HG02588 (cell line): ENCODE data around the gene MPP4.

ENCODE experiments used
- ATAC-seq: cut with Tn5 transposase; IDR thresholded peaks from one replicate; pipeline ENCODE4 v1.9.1; 2021; ENCODE audit warnings: mild to moderate bottlenecking, moderate library complexity; ENCODE audit not compliant: unreplicated experiment

Gene MPP4

GRCh38 chr2:201698588-201699226 is at the start of gene MPP4:
MPP4 (minus strand) TSS chr2:201698644; CDS start chr2:201693954, 4,690 bp downstream.
- ATAC-seq = no peak

DNA sequence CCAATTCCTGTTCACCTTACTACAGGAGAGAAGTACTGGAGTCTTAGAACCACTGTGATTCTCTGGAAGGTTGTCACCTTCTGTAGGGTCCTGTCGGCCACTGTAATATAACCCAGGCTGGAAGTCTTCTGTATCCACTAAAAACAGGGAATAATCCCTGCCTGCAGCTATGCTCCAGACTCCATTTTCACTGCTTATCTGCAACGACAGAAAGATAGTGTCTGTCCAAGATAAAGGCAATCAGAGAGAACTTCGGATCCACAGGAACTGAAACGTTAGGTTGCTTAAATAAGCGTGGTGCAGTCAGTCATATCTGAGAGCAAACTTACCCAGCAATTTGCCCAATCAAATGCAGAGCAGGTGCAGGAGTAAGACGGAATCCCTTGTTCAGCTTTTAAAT is 48.1 kb upstream of the MPP4 start:
- ATAC-seq = no peak

- no peak for ATAC-seq
Observed at GRCh38 chr2:201735486-201735885, 37.0 kb upstream of the MPP4 start.

DNA sequence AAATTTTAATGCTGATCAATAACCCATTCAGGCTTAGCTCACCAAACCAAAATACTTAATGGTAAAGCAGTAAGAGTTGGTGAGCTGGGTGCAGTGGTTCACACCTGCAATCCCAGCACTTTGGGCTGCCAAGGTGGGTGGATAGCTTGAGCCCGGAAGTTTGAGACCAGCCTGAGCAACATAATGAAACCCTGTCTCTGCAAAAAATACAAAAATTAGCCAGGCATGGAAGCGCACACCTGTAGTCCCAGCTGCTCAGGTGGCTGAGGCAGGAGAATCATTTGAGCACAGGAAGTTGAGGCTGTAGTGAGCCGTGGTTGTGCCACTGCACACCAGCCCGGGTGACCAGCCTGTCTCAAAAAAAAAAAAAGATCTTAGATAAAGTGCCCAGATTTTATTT is 35.7 kb upstream of the MPP4 start:
- no peak for ATAC-seq

DNA sequence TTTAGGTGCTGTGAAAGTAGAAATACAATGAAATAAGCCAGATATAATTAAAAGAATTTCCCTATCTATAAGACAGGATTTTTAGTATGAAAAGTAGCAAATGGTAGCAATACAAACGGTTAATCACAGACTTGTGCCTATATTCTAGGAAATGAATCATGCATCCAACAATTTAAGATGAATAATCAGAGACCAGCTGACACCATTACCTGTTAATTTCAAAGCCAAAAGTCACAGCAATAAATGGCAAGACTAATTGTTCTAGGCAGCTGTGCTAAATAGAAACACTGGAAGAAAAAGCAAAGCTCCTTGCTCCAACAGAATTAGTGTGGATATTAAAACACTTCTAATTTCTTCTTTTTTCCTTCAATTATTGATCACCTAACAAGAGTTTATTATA is 35.1 kb upstream of the MPP4 start:
- ATAC-seq = no peak

DNA sequence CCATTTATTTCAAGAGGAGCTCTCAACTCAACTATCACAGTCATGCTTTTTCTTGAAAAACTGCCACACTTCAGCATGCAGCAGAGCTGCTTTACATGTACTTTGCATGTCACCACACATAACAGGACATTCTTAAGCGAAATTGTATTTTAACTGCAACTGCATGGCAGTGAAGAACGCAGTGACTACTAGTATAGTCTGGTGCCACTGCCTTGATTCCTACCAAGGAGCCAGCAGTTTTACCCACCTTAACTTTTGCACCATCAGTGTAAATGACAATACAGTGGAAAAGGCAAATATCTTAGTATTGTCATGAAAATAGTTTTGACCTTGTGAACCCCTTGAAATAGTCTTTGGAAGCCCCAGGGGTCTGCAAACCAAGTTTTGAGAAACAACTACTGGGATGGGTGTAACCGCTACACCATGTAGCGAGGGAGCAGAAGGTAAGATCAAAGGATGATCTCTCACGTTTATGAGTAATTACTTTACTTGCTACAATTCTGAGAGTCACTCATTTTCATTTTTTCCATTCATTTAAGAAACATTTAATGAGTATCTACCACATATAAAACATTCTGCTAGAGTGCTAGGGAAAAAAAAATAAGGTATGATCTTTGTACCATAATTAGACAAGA is 32.3 kb upstream of the MPP4 start:
- ATAC-seq = no peak

GRCh38 chr2:201715459-201715858 is 17.0 kb upstream of the MPP4 start:
- ATAC-seq = no peak

DNA sequence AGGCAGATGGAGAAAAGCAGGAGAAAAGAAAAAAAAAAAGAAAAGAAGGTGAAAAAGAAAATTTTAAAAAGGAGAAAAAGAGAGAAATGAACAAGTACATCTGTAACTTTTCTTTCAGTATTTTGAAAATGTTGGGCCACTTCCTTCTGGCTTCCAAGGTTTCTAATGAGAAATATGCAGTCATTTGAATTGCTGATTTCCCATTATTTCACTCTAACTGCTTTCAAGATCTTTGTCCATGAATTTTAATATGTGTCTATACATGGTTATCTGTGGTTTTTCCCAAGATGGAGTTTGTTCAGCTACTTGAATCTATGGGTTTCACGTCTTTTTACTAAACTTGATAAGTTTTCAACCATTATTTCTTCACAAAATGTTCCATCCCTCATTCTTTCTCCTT is 14.3 kb upstream of the MPP4 start:
- ATAC-seq = no peak

GRCh38 chr2:201709747-201710146 is 11.3 kb upstream of the MPP4 start:
- ATAC-seq = no peak

GRCh38 chr2:201709049-201709448 is 10.6 kb upstream of the MPP4 start:
- no peak for ATAC-seq

DNA sequence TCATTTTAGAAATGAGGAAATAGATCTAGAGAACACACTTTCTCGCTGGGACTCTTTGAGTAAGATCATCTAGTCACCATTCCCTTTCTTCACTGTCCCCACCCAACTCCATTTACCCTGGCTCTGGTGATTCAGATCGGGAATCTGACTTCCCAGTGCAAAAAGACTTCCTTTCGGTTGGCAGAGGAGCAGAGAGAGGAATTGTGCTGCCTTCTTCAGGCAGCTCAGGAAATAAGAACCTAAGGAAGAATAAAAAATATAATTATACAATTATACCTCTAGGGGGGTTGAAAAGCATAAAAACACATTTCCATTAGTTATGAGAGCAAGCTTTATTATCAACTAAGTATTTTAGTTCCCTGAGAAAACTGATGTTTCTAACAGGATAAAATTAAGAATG is 9.3 kb upstream of the MPP4 start:
- no peak for ATAC-seq

DNA sequence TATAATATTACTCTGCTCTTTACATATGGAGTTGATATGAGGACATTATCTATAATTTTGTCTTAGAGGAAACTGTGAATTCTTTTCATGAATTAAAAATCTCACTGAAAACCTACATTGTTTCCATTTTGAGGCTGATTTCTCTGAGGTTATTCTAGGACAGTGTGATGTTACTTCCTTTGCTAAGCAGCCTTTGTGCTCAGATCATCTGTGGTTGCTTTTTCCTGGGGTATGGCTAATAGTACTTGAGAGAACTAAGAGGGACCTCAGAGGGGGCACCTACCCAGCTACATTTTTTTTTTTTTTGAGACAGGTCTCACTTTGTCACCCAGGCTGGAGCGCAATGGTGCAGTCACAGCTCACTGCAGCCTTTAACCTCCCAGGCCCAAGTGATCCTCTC is 8.7 kb upstream of the MPP4 start:
- ATAC-seq = no peak

DNA sequence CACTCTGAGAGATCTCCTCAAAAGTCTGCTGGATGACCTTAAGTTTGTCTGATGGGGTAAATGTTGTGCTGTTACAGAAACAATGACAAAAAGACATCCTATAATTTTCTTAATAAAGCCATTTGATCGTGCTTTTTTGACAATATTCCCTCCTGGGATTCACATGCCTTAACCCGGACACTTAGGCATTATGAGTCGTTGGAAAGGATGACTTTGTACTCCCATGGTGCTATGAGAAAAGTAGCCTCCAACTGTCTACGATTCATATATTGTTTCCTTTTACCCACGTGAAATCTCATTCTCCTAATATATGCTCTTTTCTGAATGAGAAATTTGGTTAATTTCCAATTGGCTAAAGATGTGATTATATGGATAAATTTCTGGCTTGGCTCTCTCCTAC is 6.1 kb upstream of the MPP4 start:
- no peak for ATAC-seq

DNA sequence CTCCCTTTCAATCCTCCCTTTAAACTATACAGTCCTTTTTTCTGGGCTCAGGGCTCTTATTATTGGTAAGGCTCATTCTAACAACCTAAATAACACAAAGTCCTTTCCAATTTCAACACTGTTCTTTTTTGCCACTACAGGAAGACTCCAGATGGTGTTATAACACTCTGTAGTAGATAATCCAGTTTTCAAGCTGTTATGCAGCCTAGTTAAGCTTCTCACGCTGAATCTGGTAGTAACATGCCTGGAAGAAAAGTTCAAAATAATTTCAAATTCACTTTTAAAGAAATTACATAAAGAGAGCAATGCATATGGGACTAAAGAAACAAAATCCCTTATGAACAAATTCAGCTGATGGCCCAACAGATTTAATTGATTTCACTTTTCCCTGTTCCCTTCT is 3.2 kb upstream of the MPP4 start:
- ATAC-seq = no peak

DNA sequence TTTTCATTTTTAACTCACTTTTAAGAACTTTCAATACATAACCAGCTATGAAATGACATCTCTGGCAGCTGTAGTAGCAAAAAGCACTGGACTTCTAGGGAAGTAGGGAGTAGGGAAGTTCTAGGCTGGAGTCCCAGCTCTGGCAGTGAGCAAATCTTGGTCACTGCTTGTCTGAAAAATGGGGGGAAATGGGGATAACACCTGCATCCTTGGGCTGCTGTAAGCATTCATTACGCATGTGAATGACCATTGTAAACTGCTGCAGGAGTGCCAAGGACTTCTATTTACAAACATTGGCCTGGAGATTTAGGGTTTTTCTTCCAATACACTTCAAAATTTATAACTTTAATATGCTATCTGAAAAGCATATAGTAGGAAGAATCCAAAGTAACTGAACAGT is 972 bp upstream of the MPP4 start:
- ATAC-seq = no peak

DNA sequence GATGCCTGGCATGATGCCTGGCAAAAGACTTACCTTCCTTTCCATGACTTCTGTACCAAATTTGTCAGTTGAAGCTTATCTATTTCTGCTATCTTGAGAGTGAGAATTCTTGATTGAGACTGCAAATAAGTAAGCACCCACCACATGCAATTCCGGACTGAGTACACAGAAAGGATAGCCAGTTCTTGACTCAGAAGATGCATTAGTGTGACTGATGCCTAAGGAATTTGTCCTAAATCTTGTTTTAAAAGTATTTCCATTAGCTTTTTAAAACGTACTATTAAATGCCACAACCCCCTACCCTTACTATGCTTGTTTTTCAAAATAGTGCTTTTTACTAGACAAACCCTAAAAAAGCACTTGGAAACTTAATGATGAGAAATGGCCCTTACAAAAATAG is 545 bp downstream of the MPP4 start:
- no peak for ATAC-seq

DNA sequence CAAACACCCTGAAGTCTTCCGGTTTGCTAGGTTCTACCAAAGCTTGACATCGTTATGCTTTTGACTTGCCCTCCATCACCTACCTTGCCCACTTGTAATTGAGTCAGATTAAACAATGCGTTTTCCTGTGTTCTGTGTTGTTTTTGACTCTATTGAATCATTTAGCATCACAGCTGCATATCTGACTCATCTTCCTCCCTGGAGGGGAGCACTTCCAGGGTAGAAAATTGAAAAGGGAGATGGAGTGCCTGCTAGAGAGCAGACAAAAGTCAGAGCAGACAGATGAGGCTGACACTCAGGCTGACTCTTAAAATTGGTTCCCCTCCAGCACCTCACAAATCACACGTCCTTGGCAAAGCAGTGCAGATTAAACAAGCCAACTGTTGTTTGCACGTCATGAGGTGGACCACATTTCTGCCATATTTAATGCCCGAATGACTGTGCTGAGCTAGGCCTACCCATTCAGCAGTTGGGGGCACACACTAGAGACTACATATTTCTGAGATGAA is 2.2 kb downstream of the MPP4 start:
- ATAC-seq = no peak

- no peak for ATAC-seq
Observed at GRCh38 chr2:201685156-201685555, 13.3 kb downstream of the MPP4 start.

DNA sequence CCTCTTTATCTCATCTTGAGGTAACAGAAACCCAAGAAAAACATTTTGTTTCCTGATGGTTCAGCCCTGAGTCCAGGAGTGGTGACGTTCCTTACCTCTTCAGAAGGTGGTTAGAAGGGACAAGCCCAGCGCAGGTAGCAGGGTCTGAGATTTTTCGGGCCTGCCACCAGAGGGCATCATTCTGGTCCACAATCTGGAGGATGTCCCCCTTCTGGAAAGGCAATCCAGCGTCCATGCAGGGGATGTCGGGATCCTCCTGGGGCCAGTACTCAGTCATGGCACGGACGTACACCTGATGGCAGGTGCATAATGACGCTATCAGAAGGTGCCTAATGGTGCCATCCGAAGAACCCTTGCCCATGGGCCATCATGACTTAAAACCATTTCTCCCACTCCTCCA is 17.7 kb downstream of the MPP4 start:
- no peak for ATAC-seq

DNA sequence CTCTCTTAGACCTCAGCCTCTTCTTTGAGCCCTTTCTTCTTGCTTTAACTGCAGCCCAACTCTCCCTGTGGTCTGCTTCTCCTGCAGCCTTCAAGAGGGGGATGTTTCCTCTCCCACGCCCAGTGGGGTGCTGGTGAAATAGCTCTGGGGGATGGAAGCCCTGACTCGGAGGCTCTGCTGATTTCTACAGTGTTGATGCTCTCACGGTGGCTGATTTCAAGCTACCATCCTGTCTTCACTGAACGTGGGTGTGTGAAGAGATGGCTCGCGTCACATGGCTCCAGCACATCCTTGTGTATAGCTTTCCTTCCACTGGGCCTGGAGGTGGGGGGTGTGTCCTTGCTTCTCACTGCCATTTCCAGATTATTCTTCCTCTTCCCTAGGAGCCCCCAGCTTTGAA is 20.0 kb downstream of the MPP4 start:
- ATAC-seq = no peak

DNA sequence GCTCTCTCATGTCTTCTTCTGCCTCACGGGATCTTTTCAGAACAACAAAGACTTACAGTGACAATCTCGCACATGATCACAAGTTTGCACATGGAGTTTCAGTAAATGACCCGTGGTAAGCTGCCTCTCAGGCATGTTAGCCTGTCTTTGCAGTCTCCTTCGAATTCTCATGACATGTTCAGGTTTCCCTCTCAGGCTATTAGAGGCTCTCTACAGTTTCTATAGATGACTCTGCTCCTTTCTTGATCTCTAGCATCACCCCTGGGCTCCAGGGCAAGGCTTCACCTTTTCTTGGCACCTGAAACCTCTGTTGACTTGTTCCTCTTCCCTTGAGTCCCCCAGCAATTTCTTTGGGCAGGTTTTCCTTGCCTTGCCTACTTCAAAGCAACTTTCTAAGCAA is 23.0 kb downstream of the MPP4 start:
- ATAC-seq = no peak

GRCh38 chr2:201674794-201675193 is 23.6 kb downstream of the MPP4 start:
- ATAC-seq = no peak

DNA sequence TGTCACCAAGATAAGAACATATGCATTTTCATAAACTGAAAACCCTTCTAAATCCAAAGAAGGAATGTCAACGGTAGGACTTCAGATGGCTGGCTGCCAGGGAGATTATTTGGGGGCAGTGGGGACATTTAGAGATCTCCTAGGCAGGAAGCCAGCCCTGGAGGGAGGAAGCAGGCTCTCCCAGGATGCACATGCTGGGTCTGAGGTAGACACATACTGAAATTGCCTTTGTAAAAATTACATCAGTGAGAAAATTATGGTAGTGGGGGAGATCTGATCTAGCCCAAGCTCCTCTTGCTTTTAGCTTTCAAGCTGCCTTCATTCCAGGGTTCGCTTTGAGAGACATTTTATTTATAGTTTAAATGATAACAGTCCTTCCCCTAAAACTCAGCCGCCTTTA is 24.1 kb downstream of the MPP4 start:
- no peak for ATAC-seq
